Right ventricle myocardium superior (tissue), 1 donor: Measurements from ENCODE around the gene SPATA6L. TPM values are rescaled to one million over a fixed set of nuclear protein-coding genes. Genes with fewer than 3 reads are reported as not detected.
A peak's percentile ranks its signal among the peaks of the same experiment; 100 is the strongest.

Source experiments
- ATAC-seq: fragments of 200-7000 bp; cut with Tn5 transposase; one replicate; pipeline ENCODE4 v1.9.1; 2020; ENCODE audit warnings: mild to moderate bottlenecking; ENCODE audit not compliant: poor library complexity
- DNase-seq: peaks from one replicate; pipeline ENCODE4 v3.0.0-alpha.2; 2020
- intact Hi-C: fragments of 100-400 bp; cut with DNase I; formaldehyde crosslinking; loops from one replicate; pipeline ENCODE4 v1.11.2; 2022
- long read RNA-seq: library from polyadenylated mRNA; unstranded; transcript quantifications from one replicate; pipeline ENCODE4 v2.0.0, GENCODE V29; 2021
- total RNA-seq: library from RNA; stranded (reverse); fragmentation: NEBNext Ultra II Directional; extraction: Animal tissue kit (Norgen Biotek cat#: 25700); gene quantifications from one replicate; pipeline ENCODE4 v1.2.1, GENCODE V29; 2021
- donor health status: DM: no; HTN: yes; CAD: no; lungs with severe emphysema.

SPATA6L gene
- total RNA-seq = 0.35 TPM
- long read RNA-seq = 0 reads

- ATAC-seq = peak; percentile 73
- intact Hi-C loops = no loop called here
- peak; percentile 83 for DNase-seq
Observed at GRCh38 chr9:4666042-4666699, at the start of gene SPATA6L. SPATA6L (minus strand) TSS chr9:4666480; CDS start chr9:4666250, 230 bp downstream.

GRCh38 chr9:4714266-4715016 is 48.2 kb upstream of the SPATA6L start:
- ATAC-seq (no peak), DNase-seq (no peak)
- intact Hi-C loops = no loop called here

- ATAC-seq = peak; percentile 50
- no peak for DNase-seq
- intact Hi-C loops = no loop called here
Observed at GRCh38 chr9:4713849-4714248, 47.6 kb upstream of the SPATA6L start.

GRCh38 chr9:4709380-4709779 is 43.1 kb upstream of the SPATA6L start:
- intact Hi-C loops = no loop called here
- ATAC-seq (no peak), DNase-seq (no peak)

- no peak for ATAC-seq
- intact Hi-C loops = no loop called here
Observed at GRCh38 chr9:4706971-4707622, 40.8 kb upstream of the SPATA6L start.

GRCh38 chr9:4706021-4706420 is 39.7 kb upstream of the SPATA6L start:
- DNase-seq (no peak), ATAC-seq (no peak)
- intact Hi-C loops = no loop called here

More at GRCh38 chr9:4706971-4707622, 40.8 kb upstream of the SPATA6L start:
- DNase-seq = no peak

GRCh38 chr9:4704129-4704528 is 37.8 kb upstream of the SPATA6L start:
- intact Hi-C loops = no loop called here
- no peak for ATAC-seq
- no peak for DNase-seq

GRCh38 chr9:4701526-4701925 is 35.2 kb upstream of the SPATA6L start:
- DNase-seq (no peak), ATAC-seq (no peak)
- intact Hi-C loops = no loop called here

- intact Hi-C loops = no loop called here
- ATAC-seq (no peak), DNase-seq (no peak)
Observed at GRCh38 chr9:4700932-4701331, 34.7 kb upstream of the SPATA6L start.

- intact Hi-C loops = no loop called here
- ATAC-seq = no peak
- no peak for DNase-seq
Observed at GRCh38 chr9:4700091-4700490, 33.8 kb upstream of the SPATA6L start.

GRCh38 chr9:4691795-4692194 is 25.5 kb upstream of the SPATA6L start:
- intact Hi-C loops = no loop called here
- ATAC-seq = no peak
- no peak for DNase-seq

- ATAC-seq = no peak
- intact Hi-C loops = no loop called here
- no peak for DNase-seq
Observed at GRCh38 chr9:4690144-4690543, 23.9 kb upstream of the SPATA6L start.

GRCh38 chr9:4689687-4690104 is 23.4 kb upstream of the SPATA6L start:
- intact Hi-C loops = no loop called here
- no peak for ATAC-seq
- no peak for DNase-seq

- intact Hi-C loops = no loop called here
- DNase-seq (no peak), ATAC-seq (no peak)
Observed at GRCh38 chr9:4689021-4689420, 22.7 kb upstream of the SPATA6L start.

GRCh38 chr9:4686584-4686983 is 20.3 kb upstream of the SPATA6L start:
- ATAC-seq = peak; percentile 36
- no peak for DNase-seq
- intact Hi-C loops = no loop called here

- DNase-seq (no peak), ATAC-seq (peak; percentile 69)
- intact Hi-C loops = no loop called here
Observed at GRCh38 chr9:4686112-4686511, 19.8 kb upstream of the SPATA6L start.

GRCh38 chr9:4684820-4685219 is 18.5 kb upstream of the SPATA6L start:
- no peak for ATAC-seq
- intact Hi-C loops = no loop called here
- no peak for DNase-seq

- DNase-seq (no peak), ATAC-seq (no peak)
- intact Hi-C loops = no loop called here
Observed at GRCh38 chr9:4680750-4681149, 14.5 kb upstream of the SPATA6L start.

GRCh38 chr9:4680173-4680525 is 13.9 kb upstream of the SPATA6L start:
- peak; percentile 26 for ATAC-seq

More at GRCh38 chr9:4680173-4680525, 13.9 kb upstream of the SPATA6L start:
- DNase-seq = no peak
- intact Hi-C loops = no loop called here
